Esophagus muscularis mucosa (tissue), 3 donors: ENCODE measurements around the gene GRHL3.

Source experiments
- CTCF ChIP-seq, 3 experiments: fragments of 200-600 bp in 2 of 3; fragments of 450-650 bp in 1 of 3; sonication (generic) in 2 of 3; IDR thresholded peaks; one replicate each; pipeline ENCODE4 v1.5.1; 2017 to 2019; ENCODE audit warnings: antibody characterized with exemption in 3 of 3, mild to moderate bottlenecking in 2 of 3, moderate library complexity in 1 of 3
- POLR2A ChIP-seq: fragments of 450-650 bp; IDR thresholded peaks from one replicate; pipeline ENCODE4 v1.6.1; 2017; ENCODE audit warnings: antibody characterized with exemption, moderate library complexity, mild to moderate bottlenecking, low read depth
- POLR2AphosphoS5 ChIP-seq, 2 donors: sonication (generic); formaldehyde crosslinking; IDR thresholded peaks; one replicate each; pipeline ENCODE4 v1.6.1; 2017; ENCODE audit warnings: antibody characterized with exemption in 2 of 2

- TF ChIP-seq POLR2AphosphoS5 (IDR thresholded peaks at IDR 0.05) (no peak), CTCF (IDR thresholded peaks at IDR 0.05) (no peak), POLR2A (no peak)
Observed at GRCh38 chr1:24300971-24301784, 18.0 kb upstream of the GRHL3 start.
